Subcutaneous adipose tissue (tissue), 4 donors: ENCODE data around the gene UBAC1. TPM values are rescaled to one million over a fixed set of nuclear protein-coding genes. Genes with fewer than 3 reads are reported as not detected.

ENCODE experiments used
- total RNA-seq, 4 donors: library from RNA; depleted of rRNA; stranded (reverse); fragments of >200 nt; gene quantifications; one replicate each; pipeline ENCODE4 v1.1.0, GENCODE V29; 2016
- TF ChIP-seq, protein P1 (sequence below): fragments of 450-650 bp; IDR thresholded peaks from one replicate; pipeline ENCODE4 v1.5.1; 2016; ENCODE audit warnings: low read depth, mild to moderate bottlenecking, control low read depth, antibody characterized with exemption, moderate library complexity

UBAC1 gene
- total RNA-seq, 4 donors from 2014 or later: 32.4 to 56.9 (median 51.2) TPM

DNA sequence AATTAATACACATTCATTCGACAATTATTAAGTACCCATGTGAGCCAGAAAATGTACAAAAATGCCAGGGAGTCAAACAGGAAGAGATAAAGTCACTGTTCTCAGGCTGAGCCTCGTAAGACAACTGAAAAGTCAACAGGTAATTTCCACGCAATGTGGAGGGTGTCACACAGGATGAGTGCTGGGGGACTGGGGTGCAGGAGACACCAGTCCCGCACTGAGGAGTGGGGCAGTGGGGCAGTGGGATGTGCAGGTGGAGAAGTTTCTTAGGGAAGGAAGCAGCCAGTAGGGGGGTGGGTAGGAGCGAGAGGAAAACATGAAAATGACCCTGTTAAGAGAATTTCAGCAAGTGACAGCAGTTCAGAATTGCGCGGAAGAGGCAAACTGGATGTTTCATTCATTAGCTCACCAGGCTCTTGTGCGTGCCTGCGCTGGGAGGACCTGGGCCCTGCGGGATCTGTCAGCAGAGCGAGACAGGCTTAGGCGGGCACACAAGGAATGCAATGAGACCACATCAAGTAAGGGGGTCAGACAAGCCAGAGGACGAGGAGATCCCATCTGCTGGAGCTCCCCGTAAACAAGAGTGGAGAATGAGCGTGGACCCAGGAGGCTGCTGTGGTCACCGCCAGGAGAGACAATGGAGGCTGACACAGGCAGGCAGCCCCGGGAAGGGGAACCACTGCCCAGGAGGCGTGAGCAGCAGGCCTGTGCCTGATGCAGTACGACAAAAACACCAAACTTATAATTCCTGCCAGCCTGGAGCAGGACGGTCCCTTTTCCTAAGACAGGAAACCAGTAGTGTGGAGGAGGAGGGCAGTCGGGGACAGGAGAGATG is 74.8 kb downstream of the UBAC1 start:
- TF ChIP-seq, protein P1, sequence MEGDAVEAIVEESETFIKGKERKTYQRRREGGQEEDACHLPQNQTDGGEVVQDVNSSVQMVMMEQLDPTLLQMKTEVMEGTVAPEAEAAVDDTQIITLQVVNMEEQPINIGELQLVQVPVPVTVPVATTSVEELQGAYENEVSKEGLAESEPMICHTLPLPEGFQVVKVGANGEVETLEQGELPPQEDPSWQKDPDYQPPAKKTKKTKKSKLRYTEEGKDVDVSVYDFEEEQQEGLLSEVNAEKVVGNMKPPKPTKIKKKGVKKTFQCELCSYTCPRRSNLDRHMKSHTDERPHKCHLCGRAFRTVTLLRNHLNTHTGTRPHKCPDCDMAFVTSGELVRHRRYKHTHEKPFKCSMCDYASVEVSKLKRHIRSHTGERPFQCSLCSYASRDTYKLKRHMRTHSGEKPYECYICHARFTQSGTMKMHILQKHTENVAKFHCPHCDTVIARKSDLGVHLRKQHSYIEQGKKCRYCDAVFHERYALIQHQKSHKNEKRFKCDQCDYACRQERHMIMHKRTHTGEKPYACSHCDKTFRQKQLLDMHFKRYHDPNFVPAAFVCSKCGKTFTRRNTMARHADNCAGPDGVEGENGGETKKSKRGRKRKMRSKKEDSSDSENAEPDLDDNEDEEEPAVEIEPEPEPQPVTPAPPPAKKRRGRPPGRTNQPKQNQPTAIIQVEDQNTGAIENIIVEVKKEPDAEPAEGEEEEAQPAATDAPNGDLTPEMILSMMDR: no peak

DNA sequence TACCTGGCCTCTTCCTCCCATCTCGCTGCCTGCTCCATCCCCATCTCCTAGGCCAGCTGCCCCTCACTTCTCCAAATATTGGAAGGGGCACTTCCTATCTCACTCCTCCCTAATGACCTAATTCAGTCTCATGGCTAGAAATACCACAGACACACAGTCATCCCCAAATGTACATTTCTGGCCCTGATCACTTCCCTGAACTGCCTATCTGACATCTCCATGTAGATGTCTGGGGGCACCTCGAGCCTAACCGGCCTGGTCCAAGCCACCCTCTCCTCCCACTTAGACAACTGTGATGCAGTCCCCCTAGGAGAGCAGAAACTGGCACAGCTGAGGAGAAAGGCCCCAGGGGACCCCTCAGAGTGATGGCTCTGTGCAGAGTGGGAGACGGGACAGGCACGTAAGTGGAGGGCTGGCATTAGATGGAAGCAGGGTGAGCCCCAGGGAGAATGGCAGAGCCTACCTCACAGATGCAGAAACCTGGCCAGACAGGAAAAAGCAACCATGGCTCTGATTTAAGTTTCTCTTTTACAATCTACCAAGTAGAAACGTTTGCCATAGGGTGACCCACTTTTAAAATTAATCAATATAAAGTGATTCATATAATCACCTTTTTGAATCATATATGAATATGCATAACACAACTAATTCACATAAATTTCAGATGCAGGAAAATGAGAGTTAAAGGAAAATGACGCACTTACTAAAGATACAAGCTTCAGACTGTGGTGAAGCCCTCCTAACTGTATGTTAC is 75.9 kb downstream of the UBAC1 start:
- TF ChIP-seq, protein P1: no peak

DNA sequence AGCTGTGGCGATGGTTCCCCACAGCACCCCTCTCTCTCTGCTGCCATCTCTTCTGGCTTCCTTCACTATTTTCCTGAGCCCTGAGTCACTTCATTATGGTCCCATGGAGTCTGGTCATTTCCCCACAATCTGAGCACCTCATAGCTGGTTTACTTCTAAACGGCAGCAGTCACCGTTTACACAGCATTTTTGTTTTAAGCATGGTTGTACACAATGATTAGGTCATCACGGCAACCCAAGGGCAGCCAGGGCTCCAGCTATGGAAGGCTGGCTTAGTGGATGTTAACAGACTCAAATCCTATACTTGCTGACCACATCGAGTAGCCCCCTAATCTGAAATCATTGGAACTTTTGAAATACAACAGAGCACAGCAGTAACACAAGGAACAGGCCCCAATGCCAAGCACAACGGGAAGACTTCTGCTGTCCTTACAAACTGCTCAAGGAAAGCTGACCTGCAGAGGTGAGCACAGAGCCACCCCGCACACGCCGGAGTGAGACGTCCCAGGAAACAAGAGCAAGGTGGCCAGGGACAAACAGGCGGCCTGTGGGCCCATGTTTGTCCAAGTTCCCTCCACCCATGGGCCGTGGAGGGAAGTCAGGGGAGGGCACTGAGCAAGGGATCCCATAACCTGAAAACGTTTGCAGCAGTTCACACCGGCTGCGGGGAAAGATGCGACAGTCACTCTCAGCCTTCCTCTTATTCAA is 76.7 kb downstream of the UBAC1 start:
- TF ChIP-seq, protein P1: no peak

DNA sequence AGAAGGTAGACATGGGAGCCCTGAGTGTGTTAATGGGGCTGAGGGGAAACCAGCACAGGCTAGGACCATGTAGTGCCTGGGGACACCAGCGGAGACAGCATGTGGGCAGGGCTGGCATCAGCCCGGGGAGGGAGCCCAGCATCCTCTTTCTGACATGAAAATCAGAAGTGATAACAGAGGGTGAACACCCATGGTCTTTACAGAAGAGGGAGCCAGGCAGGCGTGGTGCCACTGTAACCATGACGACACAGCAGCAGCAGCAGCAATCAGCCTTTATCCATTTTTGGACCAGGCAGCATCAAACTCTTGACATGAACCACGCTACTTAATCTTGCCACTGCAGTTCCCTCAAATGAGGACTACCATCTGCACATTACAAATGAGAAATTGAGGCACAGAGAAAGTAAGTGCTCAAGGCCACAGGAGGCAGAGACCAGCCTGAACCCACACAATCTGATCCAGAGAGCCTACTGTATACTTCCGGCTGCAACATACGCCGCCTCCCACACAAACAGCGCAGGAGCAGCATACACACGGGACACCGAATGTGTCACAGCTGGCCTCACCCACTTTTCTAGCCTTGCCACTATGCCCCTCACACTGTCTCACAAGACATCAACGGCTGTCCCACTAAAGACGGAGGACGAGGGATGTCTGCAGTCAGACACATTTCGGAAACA is 77.6 kb downstream of the UBAC1 start:
- TF ChIP-seq, protein P1: no peak

Other genes with a start within 250 kb of the UBAC1 start
- 10 to 100 TPM; 23.6 to 35.0 (median 24.1) TPM for gene CAMSAP1, start 53.8 kb downstream of the UBAC1 start, total RNA-seq
- gene NACC2, start 133.9 kb upstream of the UBAC1 start, total RNA-seq: 10 to 100 TPM; 15.0 to 35.2 (median 20.7) TPM
- gene TMEM250, start 157.5 kb upstream of the UBAC1 start, total RNA-seq: 10 to 100 TPM; 11.3 to 47.8 (median 19.6) TPM
- gene LHX3, start 243.8 kb upstream of the UBAC1 start, total RNA-seq: not detected